Embryonic facial prominence (tissue), 1 donor: ENCODE results near the gene IGHMBP2.

Experiments
- DNase-seq: peaks from one replicate; pipeline ENCODE4 v3.0.0-alpha.2; 2016; ENCODE audit errors: extremely low spot score

IGHMBP2 gene

GRCh38 chr11:68980776-68981065, 77.0 kb downstream of the IGHMBP2 start, which contains the start of gene MRGPRD:
Gene MRGPRD (minus strand): TSS chr11:68980986. CDS start chr11:68980986, 0 bp downstream.
- no peak for DNase-seq

- no peak for DNase-seq
These were observed 78.4 kb downstream of the IGHMBP2 start for GRCh38 chr11:68982134-68982533.

GRCh38 chr11:68983801-68984200, 80.1 kb downstream of the IGHMBP2 start:
- DNase-seq: no peak

- no peak for DNase-seq
These were observed 83.5 kb downstream of the IGHMBP2 start for GRCh38 chr11:68987211-68987610.

GRCh38 chr11:68988491-68988890, 84.8 kb downstream of the IGHMBP2 start:
- no peak for DNase-seq
